HG02885 (cell line): ENCODE data around the gene PFDN6.
"Not testable (repeated sequence)": the region's sequence is repeated elsewhere in the genome, so short reads cannot be mapped to it uniquely, and the experiment has no call there.

Source experiments
- ATAC-seq: cut with Tn5 transposase; IDR thresholded peaks from one replicate; pipeline ENCODE4 v1.9.1; 2021; ENCODE audit warnings: mild to moderate bottlenecking; ENCODE audit not compliant: unreplicated experiment, poor library complexity

The PFDN6 gene

GRCh38 chr6:33273129-33273923 lies 16.1 kb upstream of the PFDN6 start:
- ATAC-seq: no peak

GRCh38 chr6:33273924-33274902 lies 15.2 kb upstream of the PFDN6 start:
- ATAC-seq: no peak

GRCh38 chr6:33275795-33276580 lies 13.4 kb upstream of the PFDN6 start:
- ATAC-seq: not testable (repeated sequence)

- ATAC-seq: no peak
Observed at GRCh38 chr6:33276581-33276863, 12.9 kb upstream of the PFDN6 start.

GRCh38 chr6:33276864-33277662 lies 12.3 kb upstream of the PFDN6 start, which contains the start of gene B3GALT4:
B3GALT4 (plus strand) TSS chr6:33277123; CDS start chr6:33277420, 297 bp downstream.
- ATAC-seq: peak; percentile 63

- no peak for ATAC-seq
Observed at GRCh38 chr6:33277663-33278391, 11.6 kb upstream of the PFDN6 start.

GRCh38 chr6:33278392-33278741 lies 11.0 kb upstream of the PFDN6 start:
- no peak for ATAC-seq

- ATAC-seq: no peak
Observed at GRCh38 chr6:33278810-33279209, 10.6 kb upstream of the PFDN6 start.

- no peak for ATAC-seq
Observed at GRCh38 chr6:33279257-33279695, 10.1 kb upstream of the PFDN6 start.

- ATAC-seq: no peak
Observed at GRCh38 chr6:33279971-33280511, 9.4 kb upstream of the PFDN6 start.

GRCh38 chr6:33280539-33280938 lies 8.9 kb upstream of the PFDN6 start:
- no peak for ATAC-seq

- ATAC-seq: not testable (repeated sequence)
Observed at GRCh38 chr6:33285214-33285613, 4.2 kb upstream of the PFDN6 start.

GRCh38 chr6:33286946-33287914 lies 2.2 kb upstream of the PFDN6 start:
- no peak for ATAC-seq

GRCh38 chr6:33288141-33288920 lies 1.1 kb upstream of the PFDN6 start:
- no peak for ATAC-seq

GRCh38 chr6:33289784-33290315 lies 449 bp downstream of the PFDN6 start:
- no peak for ATAC-seq

GRCh38 chr6:33290459-33290858 lies 1.1 kb downstream of the PFDN6 start:
- no peak for ATAC-seq
